H1 (cell line): ENCODE data around the gene C17orf114.

Source experiments
- CHD1 ChIP-seq: IDR thresholded peaks from 2 replicates; pipeline ENCODE4 v1.6.1; 2012; ENCODE audit warnings: low read depth, low read length, improper control_type of control experiment
- CHD2 ChIP-seq: IDR thresholded peaks from 2 replicates; pipeline ENCODE4 v1.6.1; 2012; ENCODE audit warnings: low read length, improper control_type of control experiment
- EP300 ChIP-seq, 2 experiments: IDR thresholded peaks; 1 replicate in 1 of 2; 2 replicates in 1 of 2; pipeline ENCODE4 v1.6.1; 2011 to 2012; ENCODE audit warnings: low read depth in 2 of 2, low read length in 2 of 2, mild to moderate bottlenecking in 2 of 2, borderline replicate concordance in 1 of 2, inconsistent platforms in 1 of 2, moderate library complexity in 1 of 2
- JUND ChIP-seq: IDR thresholded peaks from 2 replicates; pipeline ENCODE4 v1.6.1; 2011; ENCODE audit warnings: mild to moderate bottlenecking, improper control_type of control experiment, low read length
- NRF1 ChIP-seq: IDR thresholded peaks from 2 replicates; pipeline ENCODE4 v1.6.1; 2011; ENCODE audit warnings: mild to moderate bottlenecking, low read depth, low read length, improper control_type of control experiment
- POLR2A ChIP-seq, 2 experiments: IDR thresholded peaks; 1 replicate in 1 of 2; 2 replicates in 1 of 2; pipeline ENCODE4 v1.6.1; 2011; ENCODE audit warnings: low read depth in 2 of 2, low read length in 2 of 2, mild to moderate bottlenecking in 2 of 2; ENCODE audit errors: control extremely low read depth in 1 of 2
- RAD21 ChIP-seq, 2 experiments: IDR thresholded peaks in 1 of 2; conservative IDR thresholded peaks in 1 of 2; 2 replicates each; pipeline ENCODE4 v1.6.1; 2011; ENCODE audit warnings: low read depth in 2 of 2, low read length in 2 of 2, improper control_type of control experiment in 1 of 2, inconsistent platforms in 1 of 2, mild to moderate bottlenecking in 1 of 2, moderate library complexity in 1 of 2
- RFX5 ChIP-seq: IDR thresholded peaks from 2 replicates; pipeline ENCODE4 v1.6.1; 2011; ENCODE audit warnings: low read depth, low read length, improper control_type of control experiment, borderline replicate concordance
- TEAD4 ChIP-seq: IDR thresholded peaks from 2 replicates; pipeline ENCODE4 v1.6.1; 2012; ENCODE audit warnings: low read depth, low read length, inconsistent platforms, mixed read lengths
- TF ChIP-seq, protein P1 (sequence below), 3 experiments: IDR thresholded peaks; 1 replicate in 2 of 3; 2 replicates in 1 of 3; pipeline versions ENCODE4 v1.5.1 to v1.6.1; 2011; ENCODE audit warnings: low read length in 3 of 3, mild to moderate bottlenecking in 3 of 3, inconsistent platforms in 2 of 3, low read depth in 1 of 3, moderate library complexity in 1 of 3; ENCODE audit not compliant: insufficient read depth in 1 of 3; ENCODE audit errors: control extremely low read depth in 1 of 3

DNA sequence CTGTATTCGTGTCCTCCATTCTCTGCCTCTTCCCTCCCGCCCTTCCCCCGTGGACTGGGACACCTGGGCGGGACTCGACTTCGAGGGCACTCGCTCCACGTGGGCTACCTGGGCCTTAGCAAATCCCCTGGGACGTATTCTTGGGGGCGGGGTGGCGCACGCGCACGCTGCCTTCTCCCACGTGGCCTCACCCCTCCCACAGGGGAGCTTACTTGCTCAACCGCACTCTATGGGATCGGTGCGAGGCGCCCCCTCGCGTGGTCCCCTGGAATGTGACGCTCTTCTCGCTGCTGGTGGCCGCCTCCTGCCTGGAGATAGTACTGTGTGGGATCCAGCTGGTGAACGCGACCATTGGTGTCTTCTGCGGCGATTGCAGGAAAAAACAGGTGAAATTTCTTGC lies 19.5 kb downstream of the C17orf114 start:
- TF ChIP-seq, protein P1, sequence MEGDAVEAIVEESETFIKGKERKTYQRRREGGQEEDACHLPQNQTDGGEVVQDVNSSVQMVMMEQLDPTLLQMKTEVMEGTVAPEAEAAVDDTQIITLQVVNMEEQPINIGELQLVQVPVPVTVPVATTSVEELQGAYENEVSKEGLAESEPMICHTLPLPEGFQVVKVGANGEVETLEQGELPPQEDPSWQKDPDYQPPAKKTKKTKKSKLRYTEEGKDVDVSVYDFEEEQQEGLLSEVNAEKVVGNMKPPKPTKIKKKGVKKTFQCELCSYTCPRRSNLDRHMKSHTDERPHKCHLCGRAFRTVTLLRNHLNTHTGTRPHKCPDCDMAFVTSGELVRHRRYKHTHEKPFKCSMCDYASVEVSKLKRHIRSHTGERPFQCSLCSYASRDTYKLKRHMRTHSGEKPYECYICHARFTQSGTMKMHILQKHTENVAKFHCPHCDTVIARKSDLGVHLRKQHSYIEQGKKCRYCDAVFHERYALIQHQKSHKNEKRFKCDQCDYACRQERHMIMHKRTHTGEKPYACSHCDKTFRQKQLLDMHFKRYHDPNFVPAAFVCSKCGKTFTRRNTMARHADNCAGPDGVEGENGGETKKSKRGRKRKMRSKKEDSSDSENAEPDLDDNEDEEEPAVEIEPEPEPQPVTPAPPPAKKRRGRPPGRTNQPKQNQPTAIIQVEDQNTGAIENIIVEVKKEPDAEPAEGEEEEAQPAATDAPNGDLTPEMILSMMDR (IDR thresholded peaks at IDR 0.05; ENCODE audit: control extremely low read depth in 1 of 3, insufficient read depth in 1 of 3, low read depth in 1 of 3, low read length in 3 of 3) = peak; percentile 27 to 39 (median 33)
- TF ChIP-seq RFX5 (no peak), CHD2 (no peak), CHD1 (no peak), TEAD4 (peak; percentile 54; the same call in 1 of the 2 replicates), NRF1 (no peak), JUND (no peak), EP300 (IDR thresholded peaks at IDR 0.05; ENCODE audit: borderline replicate concordance in 1 of 2, low read depth in 2 of 2, low read length in 2 of 2) (no peak), RAD21 (IDR thresholded peaks at IDR 0.05 in 1 of 2, conservative IDR thresholded peaks at IDR 0.05 in 1 of 2; ENCODE audit: low read depth in 2 of 2, low read length in 2 of 2) (peak in 1 of 2 experiments; percentile 24; a peak in 1 of 4 replicates), POLR2A (IDR thresholded peaks at IDR 0.05; ENCODE audit: control extremely low read depth in 1 of 2, low read depth in 2 of 2, low read length in 2 of 2) (no peak)
